Measurements from ENCODE around the gene CCDC54.

DNA sequence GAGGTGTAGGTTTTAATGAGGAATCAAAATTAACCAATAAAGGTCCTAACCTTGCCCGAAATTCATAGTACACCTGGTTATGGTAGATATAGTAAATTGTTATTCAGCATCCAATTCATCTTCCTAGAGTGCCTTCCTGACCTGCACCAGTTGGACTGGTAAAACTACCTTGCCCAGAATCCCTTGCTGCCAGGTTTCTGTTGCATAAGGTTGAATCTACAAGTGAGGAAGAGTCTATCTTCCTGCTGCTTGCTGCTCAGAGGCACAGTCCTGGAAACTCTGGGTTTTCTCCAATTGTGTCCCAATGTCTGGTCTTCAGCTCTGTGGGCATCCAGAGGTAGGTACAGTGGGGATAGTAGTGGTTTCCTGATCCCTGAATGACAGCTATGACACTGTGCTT is 17.3 kb downstream of the CCDC54 start:
- TF ChIP-seq, protein P1, sequence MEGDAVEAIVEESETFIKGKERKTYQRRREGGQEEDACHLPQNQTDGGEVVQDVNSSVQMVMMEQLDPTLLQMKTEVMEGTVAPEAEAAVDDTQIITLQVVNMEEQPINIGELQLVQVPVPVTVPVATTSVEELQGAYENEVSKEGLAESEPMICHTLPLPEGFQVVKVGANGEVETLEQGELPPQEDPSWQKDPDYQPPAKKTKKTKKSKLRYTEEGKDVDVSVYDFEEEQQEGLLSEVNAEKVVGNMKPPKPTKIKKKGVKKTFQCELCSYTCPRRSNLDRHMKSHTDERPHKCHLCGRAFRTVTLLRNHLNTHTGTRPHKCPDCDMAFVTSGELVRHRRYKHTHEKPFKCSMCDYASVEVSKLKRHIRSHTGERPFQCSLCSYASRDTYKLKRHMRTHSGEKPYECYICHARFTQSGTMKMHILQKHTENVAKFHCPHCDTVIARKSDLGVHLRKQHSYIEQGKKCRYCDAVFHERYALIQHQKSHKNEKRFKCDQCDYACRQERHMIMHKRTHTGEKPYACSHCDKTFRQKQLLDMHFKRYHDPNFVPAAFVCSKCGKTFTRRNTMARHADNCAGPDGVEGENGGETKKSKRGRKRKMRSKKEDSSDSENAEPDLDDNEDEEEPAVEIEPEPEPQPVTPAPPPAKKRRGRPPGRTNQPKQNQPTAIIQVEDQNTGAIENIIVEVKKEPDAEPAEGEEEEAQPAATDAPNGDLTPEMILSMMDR (IDR thresholded peaks at IDR 0.05; ENCODE audit: borderline replicate concordance, extremely low read depth, low read length, poor library complexity, severe bottlenecking): no peak
- no peak for TF ChIP-seq EZH2 (IDR thresholded peaks at IDR 0.05; ENCODE audit: borderline replicate concordance, low read depth, low read length, severe bottlenecking)

All from DND-41 (cell line).